Measurements from ENCODE around the gene SCRT2. TPM values are rescaled to one million over a fixed set of nuclear protein-coding genes. Genes with fewer than 3 reads are reported as not detected.

The SCRT2 gene
- total RNA-seq, 1 donor from 2014 or later = not detected

DNA sequence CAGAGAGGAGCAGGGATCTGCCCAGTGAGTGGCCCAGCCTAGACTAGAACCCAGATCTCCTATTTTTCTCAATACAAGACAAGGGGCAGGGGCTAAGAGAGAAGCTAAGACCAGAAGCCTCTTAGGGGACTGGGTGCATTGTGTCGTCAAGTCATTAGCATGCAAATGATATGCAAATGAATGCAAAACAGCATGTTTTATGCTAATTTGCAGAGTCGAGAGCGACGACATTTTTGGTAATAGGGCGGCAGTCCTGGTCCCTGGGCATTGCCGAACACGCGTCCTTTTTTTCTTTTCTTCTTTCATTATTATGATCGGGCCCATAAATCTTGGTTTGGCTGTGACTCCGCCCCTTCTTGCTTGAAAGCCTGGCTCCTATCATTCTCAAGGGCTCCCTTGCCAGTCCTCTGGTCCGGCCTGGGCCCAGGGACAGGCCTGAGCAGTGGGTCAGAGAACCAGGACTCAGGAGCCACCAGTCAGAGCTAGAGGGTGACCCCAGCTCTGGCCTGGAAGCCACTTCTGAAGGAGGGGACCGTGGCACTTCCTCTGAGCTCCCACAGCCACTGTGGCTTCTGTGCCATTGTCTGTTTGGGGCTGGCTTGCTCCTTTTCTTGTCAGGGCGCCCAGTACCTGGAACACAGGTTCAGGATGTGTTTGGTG is 32.0 kb upstream of the SCRT2 start:
- no peak for DNase-seq (ENCODE audit: low spot score)
- H3K27ac Mint-ChIP-seq (ENCODE audit: unreplicated experiment) = no peak overlapping the region
- H3K4me1 Mint-ChIP-seq (ENCODE audit: unreplicated experiment) = peaks cover 6% of the 10 kb centered on the region
- H3K9me3 Mint-ChIP-seq (ENCODE audit: unreplicated experiment) = peaks cover 8% of the 10 kb centered on the region
- no peak for TF ChIP-seq CTCF (IDR thresholded peaks at IDR 0.05; ENCODE audit: unreplicated experiment)
- no peak overlapping the region for H3K4me3 Mint-ChIP-seq (ENCODE audit: unreplicated experiment)
- H3K36me3 Mint-ChIP-seq (ENCODE audit: low read depth, unreplicated experiment) = peaks cover 7% of the 10 kb centered on the region
- peaks cover 18% of the 10 kb centered on the region for H3K27me3 Mint-ChIP-seq (ENCODE audit: unreplicated experiment)

DNA sequence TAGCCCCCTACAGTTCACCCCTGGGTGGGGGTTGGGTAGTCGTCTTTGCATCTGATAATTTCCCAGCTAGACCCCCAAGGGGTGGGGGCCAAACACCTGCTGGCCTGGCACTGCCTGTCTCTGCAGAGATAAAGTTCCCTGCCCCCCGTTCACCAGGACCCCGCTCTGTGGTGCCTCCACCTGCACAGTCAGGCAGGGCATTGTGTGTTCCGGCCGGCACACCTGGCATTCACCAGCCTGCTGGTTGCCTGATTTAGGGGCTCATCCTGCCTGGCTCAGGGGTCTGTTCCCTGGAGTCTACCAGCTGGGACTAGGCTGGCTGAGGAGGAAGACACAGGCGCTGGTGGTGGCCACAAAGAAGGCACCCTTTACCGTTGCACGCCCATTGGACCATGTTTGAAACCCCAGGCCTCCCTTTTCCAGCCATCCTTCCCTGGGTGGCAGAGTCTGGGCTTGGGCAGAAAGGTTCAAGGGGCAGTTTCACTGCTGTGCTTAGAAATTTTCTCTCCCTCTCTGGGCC is 30.8 kb upstream of the SCRT2 start:
- no peak for TF ChIP-seq CTCF (IDR thresholded peaks at IDR 0.05; ENCODE audit: unreplicated experiment)
- H3K4me3 Mint-ChIP-seq (ENCODE audit: unreplicated experiment) = no peak overlapping the region
- H3K4me1 Mint-ChIP-seq (ENCODE audit: unreplicated experiment) = peaks cover 6% of the 10 kb centered on the region
- peaks cover 14% of the 10 kb centered on the region for H3K27me3 Mint-ChIP-seq (ENCODE audit: unreplicated experiment)
- peaks cover 7% of the 10 kb centered on the region for H3K36me3 Mint-ChIP-seq (ENCODE audit: low read depth, unreplicated experiment)
- peaks cover 8% of the 10 kb centered on the region for H3K9me3 Mint-ChIP-seq (ENCODE audit: unreplicated experiment)
- no peak for DNase-seq (ENCODE audit: low spot score)
- no peak overlapping the region for H3K27ac Mint-ChIP-seq (ENCODE audit: unreplicated experiment)

- no peak for TF ChIP-seq CTCF (IDR thresholded peaks at IDR 0.05; ENCODE audit: unreplicated experiment)
- Mint-ChIP-seq H3K36me3 (ENCODE audit: low read depth, unreplicated experiment) (peaks cover 7% of the 10 kb centered on the region), H3K4me1 (ENCODE audit: unreplicated experiment) (peaks cover 3% of the 10 kb centered on the region)
Measured at GRCh38 chr20:704726-705125, 29.1 kb upstream of the SCRT2 start.

GRCh38 chr20:703426-703825 is 27.8 kb upstream of the SCRT2 start:
- Mint-ChIP-seq H3K9me3 (ENCODE audit: unreplicated experiment) (no peaks in the 10 kb centered on the region), H3K4me1 (ENCODE audit: unreplicated experiment) (no peaks in the 10 kb centered on the region), H3K4me3 (ENCODE audit: unreplicated experiment) (no peak overlapping the region), H3K27me3 (ENCODE audit: unreplicated experiment) (peaks cover 10% of the 10 kb centered on the region), H3K27ac (ENCODE audit: unreplicated experiment) (no peak overlapping the region), H3K36me3 (ENCODE audit: low read depth, unreplicated experiment) (no peaks in the 10 kb centered on the region)
- DNase-seq (ENCODE audit: low spot score) = no peak
- no peak for TF ChIP-seq CTCF (IDR thresholded peaks at IDR 0.05; ENCODE audit: unreplicated experiment)

More at GRCh38 chr20:704726-705125, 29.1 kb upstream of the SCRT2 start:
- Mint-ChIP-seq H3K27me3 (ENCODE audit: unreplicated experiment) (peaks cover 14% of the 10 kb centered on the region), H3K27ac (ENCODE audit: unreplicated experiment) (no peak overlapping the region), H3K4me3 (ENCODE audit: unreplicated experiment) (no peak overlapping the region), H3K9me3 (ENCODE audit: unreplicated experiment) (peaks cover 8% of the 10 kb centered on the region)
- no peak for DNase-seq (ENCODE audit: low spot score)

GRCh38 chr20:703006-703405 is 27.4 kb upstream of the SCRT2 start:
- Mint-ChIP-seq H3K36me3 (ENCODE audit: low read depth, unreplicated experiment) (no peaks in the 10 kb centered on the region), H3K27me3 (ENCODE audit: unreplicated experiment) (peaks cover 10% of the 10 kb centered on the region), H3K9me3 (ENCODE audit: unreplicated experiment) (no peaks in the 10 kb centered on the region), H3K27ac (ENCODE audit: unreplicated experiment) (no peak overlapping the region), H3K4me3 (ENCODE audit: unreplicated experiment) (no peak overlapping the region), H3K4me1 (ENCODE audit: unreplicated experiment) (no peaks in the 10 kb centered on the region)
- no peak for TF ChIP-seq CTCF (IDR thresholded peaks at IDR 0.05; ENCODE audit: unreplicated experiment)
- no peak for DNase-seq (ENCODE audit: low spot score)
